IgD-negative memory B cell (primary cell): ENCODE data around the gene STOX1. TPM values are rescaled to one million over a fixed set of nuclear protein-coding genes. Genes with fewer than 3 reads are reported as not detected.
"Not testable (repeated sequence)": the region's sequence is repeated elsewhere in the genome, so short reads cannot be mapped to it uniquely, and the experiment has no call there.

Source experiments
- H3K27ac Mint-ChIP-seq, 3 donors: one replicate each; pipeline ENCODE4 v1.8.0; 2020 to 2022; ENCODE audit warnings: mild to moderate bottlenecking in 3 of 3, mixed read lengths in 3 of 3, moderate library complexity in 1 of 3
- H3K27me3 Mint-ChIP-seq: one replicate; pipeline ENCODE4 v1.8.0; 2021; ENCODE audit warnings: mixed read lengths
- H3K36me3 Mint-ChIP-seq: one replicate; pipeline ENCODE4 v1.8.0; 2020; ENCODE audit warnings: mild to moderate bottlenecking, mixed read lengths
- H3K4me1 Mint-ChIP-seq, 3 donors: one replicate each; pipeline ENCODE4 v1.8.0; 2020 to 2022; ENCODE audit warnings: mixed read lengths in 3 of 3, mild to moderate bottlenecking in 1 of 3
- H3K4me3 Mint-ChIP-seq, 4 donors: one replicate each; pipeline ENCODE4 v1.8.0; 2020 to 2022; ENCODE audit warnings: mild to moderate bottlenecking in 4 of 4, mixed read lengths in 4 of 4, moderate library complexity in 3 of 4
- H3K9me3 Mint-ChIP-seq, 3 donors: one replicate each; pipeline ENCODE4 v1.8.0; 2020 to 2021; ENCODE audit warnings: mixed read lengths in 3 of 3, mild to moderate bottlenecking in 1 of 3
- polyA plus RNA-seq: library from polyadenylated mRNA; unstranded; fragments of 300-500 nt; fragmentation: Illumina TruSeq; gene quantifications from one replicate; pipeline ENCODE4 v1.2.3, GENCODE V29; 2021

The STOX1 gene, protein sequence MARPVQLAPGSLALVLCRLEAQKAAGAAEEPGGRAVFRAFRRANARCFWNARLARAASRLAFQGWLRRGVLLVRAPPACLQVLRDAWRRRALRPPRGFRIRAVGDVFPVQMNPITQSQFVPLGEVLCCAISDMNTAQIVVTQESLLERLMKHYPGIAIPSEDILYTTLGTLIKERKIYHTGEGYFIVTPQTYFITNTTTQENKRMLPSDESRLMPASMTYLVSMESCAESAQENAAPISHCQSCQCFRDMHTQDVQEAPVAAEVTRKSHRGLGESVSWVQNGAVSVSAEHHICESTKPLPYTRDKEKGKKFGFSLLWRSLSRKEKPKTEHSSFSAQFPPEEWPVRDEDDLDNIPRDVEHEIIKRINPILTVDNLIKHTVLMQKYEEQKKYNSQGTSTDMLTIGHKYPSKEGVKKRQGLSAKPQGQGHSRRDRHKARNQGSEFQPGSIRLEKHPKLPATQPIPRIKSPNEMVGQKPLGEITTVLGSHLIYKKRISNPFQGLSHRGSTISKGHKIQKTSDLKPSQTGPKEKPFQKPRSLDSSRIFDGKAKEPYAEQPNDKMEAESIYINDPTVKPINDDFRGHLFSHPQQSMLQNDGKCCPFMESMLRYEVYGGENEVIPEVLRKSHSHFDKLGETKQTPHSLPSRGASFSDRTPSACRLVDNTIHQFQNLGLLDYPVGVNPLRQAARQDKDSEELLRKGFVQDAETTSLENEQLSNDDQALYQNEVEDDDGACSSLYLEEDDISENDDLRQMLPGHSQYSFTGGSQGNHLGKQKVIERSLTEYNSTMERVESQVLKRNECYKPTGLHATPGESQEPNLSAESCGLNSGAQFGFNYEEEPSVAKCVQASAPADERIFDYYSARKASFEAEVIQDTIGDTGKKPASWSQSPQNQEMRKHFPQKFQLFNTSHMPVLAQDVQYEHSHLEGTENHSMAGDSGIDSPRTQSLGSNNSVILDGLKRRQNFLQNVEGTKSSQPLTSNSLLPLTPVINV
- 0.24 TPM for polyA plus RNA-seq

GRCh38 chr10:68826764-68827591 is at the start of gene STOX1:
Gene STOX1, plus strand, starts transcription at chr10:68827531. Its CDS starts 93 bp downstream, at chr10:68827624.
- Mint-ChIP-seq H3K27ac (peak within 1 kb of the TSS in 2 of 3 donors; percentile 28 to 39), H3K9me3 (no peaks in the 10 kb centered on the region), H3K4me1 (peaks cover 0 to 2% (median 0%) of the 10 kb centered on the region in 3 donors), H3K4me3 (peak within 1 kb of the TSS; percentile 75 to 94 (median 84)), H3K27me3 (peaks cover 8% of the 10 kb centered on the region), H3K36me3 (no peaks in the 10 kb centered on the region)

DNA sequence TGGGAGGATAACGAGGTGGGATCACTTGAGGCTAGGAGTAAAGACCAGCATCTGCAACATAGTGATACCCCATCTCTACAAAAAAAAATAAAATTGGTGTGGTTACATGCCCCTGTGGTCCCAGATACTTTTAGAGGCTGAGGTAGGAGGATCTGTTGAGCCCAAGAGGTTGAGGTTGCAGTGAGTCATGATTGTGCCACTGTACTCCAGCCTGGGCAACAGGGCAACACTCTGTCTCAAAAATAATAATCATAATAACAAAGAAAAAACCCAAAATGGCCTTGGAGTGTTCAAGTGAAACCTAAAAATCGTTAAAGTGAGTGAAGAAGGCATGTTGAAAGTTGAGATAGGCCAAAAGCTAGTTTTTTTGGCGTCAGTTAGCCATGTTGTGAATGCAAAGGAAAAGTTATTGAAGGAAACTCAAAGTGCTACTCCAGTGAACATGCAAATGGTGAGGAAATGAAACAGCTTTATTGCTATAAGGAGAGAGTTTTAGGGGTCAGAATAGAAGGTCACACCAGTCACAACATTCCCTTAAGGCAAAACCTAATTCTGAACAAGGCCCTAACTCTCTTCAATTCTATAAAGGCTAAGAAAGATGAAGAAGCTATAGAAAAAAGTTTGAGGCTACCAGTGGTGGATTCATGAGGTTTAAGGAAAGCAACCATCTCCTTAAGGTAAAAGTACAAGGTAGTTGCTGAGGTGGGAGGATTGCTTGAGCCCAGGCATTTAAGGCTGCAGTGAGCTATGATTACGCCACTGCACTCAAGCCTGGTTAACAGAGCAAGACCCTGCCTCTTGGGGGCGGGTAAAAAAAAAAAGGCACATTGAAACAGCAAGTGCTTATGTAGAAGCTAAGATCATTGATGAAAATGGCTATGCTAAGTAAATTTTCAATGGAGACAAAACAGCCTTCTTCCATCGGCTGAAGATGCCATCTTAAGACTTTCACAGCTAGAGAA is 45.4 kb upstream of the STOX1 start:
- no peaks in the 10 kb centered on the region for H3K27me3 Mint-ChIP-seq
- peaks cover 9 to 21% (median 14%) of the 10 kb centered on the region in 3 donors for H3K4me1 Mint-ChIP-seq
- no peaks in the 10 kb centered on the region for H3K9me3 Mint-ChIP-seq
- H3K4me3 Mint-ChIP-seq = peak overlapping the region in 1 of 4 donors; percentile 13
- H3K36me3 Mint-ChIP-seq = peaks cover 15% of the 10 kb centered on the region
- peak overlapping the region in 1 of 3 donors; percentile 68 for H3K27ac Mint-ChIP-seq

DNA sequence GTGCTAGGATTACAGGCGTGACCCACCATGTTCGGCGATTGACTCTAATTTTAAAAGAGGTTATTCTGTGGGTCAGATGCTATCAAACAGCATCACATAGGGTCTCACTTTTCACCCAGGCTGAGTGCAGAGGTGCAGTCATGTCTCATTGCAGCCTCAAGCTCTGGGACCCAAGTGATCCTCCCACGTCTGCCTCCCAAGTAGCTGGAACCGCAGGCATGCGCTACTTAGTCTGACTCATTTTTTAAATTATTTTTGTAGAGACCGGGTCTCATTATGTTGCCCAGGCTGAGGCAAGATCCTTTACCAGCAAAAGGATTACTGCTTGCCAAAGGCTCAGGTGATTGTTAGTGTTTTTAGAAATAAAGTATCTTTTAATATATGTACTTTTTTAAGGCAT is 42.9 kb upstream of the STOX1 start:
- H3K27me3 Mint-ChIP-seq = no peaks in the 10 kb centered on the region
- no peaks in the 10 kb centered on the region for H3K9me3 Mint-ChIP-seq
- peaks cover 15% of the 10 kb centered on the region for H3K36me3 Mint-ChIP-seq
- no peak overlapping the region for H3K27ac Mint-ChIP-seq
- peaks cover 9 to 21% (median 14%) of the 10 kb centered on the region in 3 donors for H3K4me1 Mint-ChIP-seq
- H3K4me3 Mint-ChIP-seq = no peak overlapping the region

DNA sequence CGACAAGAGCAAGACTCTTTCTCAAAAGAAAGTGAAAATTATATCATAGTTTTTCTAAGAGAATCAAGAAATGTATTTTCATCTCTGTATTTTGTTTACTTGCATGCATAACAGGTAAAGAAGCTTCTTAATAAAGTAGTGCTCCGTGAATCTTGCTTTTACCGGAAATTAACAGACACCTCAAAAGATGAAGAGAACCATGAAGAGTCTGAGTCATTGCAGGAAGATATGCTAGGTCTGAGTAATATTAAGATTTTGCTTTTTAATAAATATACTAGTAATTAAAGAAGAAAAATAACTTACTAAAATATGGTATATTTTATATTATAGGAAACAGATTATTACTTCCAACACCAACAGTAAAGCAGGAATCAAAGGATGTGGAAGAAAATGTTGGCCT is 39.5 kb upstream of the STOX1 start:
- peaks cover 1% of the 10 kb centered on the region for H3K36me3 Mint-ChIP-seq
- peaks cover 0 to 6% (median 0%) of the 10 kb centered on the region in 3 donors for H3K4me1 Mint-ChIP-seq
- H3K4me3 Mint-ChIP-seq = no peak overlapping the region
- no peak overlapping the region for H3K27ac Mint-ChIP-seq
- no peaks in the 10 kb centered on the region for H3K27me3 Mint-ChIP-seq
- H3K9me3 Mint-ChIP-seq = no peaks in the 10 kb centered on the region

DNA sequence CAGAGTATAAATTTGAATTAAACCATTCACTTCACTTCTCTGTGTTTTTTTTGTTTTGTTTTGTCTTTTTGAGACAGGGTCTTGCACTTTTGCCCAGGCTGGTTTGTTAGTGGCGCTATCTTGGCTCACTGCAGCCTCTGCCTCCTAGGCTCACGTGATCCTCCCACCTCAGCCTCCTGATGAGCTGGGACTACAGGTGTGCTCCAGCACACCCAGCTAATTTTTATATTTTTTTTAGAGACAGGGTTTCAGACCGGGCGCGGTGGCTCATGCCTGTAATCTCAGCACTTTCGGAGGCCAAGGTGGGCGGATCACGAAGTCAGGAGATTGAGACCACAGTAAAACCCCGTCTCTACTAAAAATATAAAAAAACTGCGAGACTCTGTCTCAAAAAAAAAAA is 36.9 kb upstream of the STOX1 start:
- Mint-ChIP-seq H3K27ac (no peak overlapping the region), H3K4me1 (peaks cover 0 to 5% (median 0%) of the 10 kb centered on the region in 3 donors), H3K27me3 (no peaks in the 10 kb centered on the region), H3K4me3 (no peak overlapping the region), H3K9me3 (no peaks in the 10 kb centered on the region), H3K36me3 (peaks cover 1% of the 10 kb centered on the region)

DNA sequence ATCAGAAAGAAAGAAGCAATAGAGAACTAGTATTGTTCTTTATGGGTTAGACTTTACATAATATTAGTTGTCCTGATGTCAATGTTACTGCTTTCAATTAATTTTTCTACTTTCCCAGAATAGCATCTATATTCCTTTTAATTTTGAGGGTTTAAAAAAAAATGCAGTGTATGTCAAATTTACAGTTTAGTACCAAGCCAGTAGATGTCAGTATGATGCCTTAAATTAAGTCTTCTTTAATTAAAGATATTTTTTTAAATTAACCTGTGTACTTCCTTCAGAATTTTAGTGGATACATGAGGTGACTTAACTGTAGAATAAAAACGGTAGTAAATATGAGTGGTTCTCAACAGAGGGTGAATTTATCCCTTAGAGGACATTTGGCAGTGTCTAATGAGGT is 35.2 kb upstream of the STOX1 start:
- H3K9me3 Mint-ChIP-seq = no peaks in the 10 kb centered on the region

DNA sequence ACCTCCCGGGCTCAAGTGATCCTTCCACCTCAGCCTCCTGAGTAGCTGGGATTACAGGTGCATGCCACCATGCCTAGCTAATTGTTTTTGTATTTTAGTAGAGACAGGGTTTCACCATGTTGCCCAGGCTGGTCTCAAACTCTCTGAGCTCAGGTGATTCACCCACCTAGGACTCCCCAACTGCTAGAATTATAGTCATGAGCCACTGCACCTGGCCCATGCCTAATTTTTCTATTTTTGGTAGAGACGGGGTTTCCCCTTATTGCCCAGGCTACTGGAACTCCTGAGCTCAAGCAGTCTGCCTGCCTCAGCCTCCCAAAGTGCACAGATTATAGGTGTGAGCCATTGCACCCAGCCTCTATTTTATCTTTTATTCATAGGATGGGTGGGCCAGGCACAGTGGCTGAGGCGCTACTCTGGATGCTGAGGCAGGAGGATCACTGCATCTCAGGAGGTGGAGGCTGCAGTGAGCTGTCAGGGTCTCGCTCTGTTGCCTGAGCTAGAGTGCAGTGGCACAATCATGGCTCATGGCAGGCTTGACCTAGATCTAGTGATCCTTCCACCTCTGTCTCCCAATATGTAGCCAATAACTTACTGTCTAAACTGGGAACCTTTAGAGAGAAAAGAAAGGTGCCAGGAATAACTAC is 31.3 kb upstream of the STOX1 start:
- Mint-ChIP-seq H3K27me3 (no peaks in the 10 kb centered on the region), H3K36me3 (peaks cover 4% of the 10 kb centered on the region), H3K4me3 (no peak overlapping the region), H3K27ac (no peak overlapping the region), H3K4me1 (peaks cover 0 to 2% (median 0%) of the 10 kb centered on the region in 3 donors), H3K9me3 (no peaks in the 10 kb centered on the region)

More for the DNA sequence above, 35.2 kb upstream of the STOX1 start:
- Mint-ChIP-seq H3K36me3 (peaks cover 4% of the 10 kb centered on the region), H3K4me1 (peaks cover 0 to 2% (median 0%) of the 10 kb centered on the region in 3 donors), H3K27ac (no peak overlapping the region), H3K27me3 (no peaks in the 10 kb centered on the region), H3K4me3 (no peak overlapping the region)

DNA sequence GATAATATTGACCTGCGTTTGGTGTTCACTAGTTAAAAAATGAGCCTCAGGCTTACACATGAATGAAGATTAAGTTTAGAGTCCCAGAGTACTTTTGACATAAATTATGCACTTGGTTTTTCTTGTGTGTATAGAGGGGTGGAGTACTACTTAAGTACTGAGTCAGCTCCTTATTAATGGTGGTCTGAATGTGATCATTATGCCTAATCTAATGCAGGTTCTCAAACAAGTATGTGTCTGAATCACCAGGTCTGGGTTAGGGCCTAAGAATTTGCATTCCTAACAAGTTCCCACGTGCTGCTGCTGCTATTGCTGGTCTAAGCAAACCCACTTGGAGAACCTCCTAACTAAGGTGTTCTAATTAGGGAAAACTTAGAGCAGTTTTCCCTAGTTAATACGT is 30.7 kb upstream of the STOX1 start:
- Mint-ChIP-seq H3K27ac (no peak overlapping the region), H3K4me3 (no peak overlapping the region), H3K4me1 (peaks cover 0 to 2% (median 0%) of the 10 kb centered on the region in 3 donors), H3K36me3 (peaks cover 4% of the 10 kb centered on the region), H3K9me3 (no peaks in the 10 kb centered on the region), H3K27me3 (no peaks in the 10 kb centered on the region)

DNA sequence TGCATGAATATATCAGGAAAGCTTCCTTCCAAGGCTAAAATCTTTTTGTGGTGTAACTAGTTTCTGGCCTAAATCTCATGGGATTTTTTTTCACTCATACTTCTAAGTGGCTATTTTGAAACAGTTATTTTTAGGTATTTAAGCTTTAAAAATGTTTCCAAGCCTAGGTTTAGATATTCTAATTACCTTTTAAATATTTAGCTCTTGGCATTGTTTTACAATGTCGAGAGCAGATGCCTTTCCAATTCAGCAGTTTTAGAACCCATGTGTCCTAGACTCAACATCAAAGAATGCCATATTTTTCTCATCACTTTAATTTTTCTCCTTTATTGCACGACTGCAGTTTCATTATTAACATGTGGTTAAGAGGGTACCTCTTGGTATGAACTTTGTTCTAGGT is 27.1 kb upstream of the STOX1 start:
- peaks cover 4% of the 10 kb centered on the region for H3K36me3 Mint-ChIP-seq

GRCh38 chr10:68804692-68805091 is 22.6 kb upstream of the STOX1 start:
- Mint-ChIP-seq H3K4me1 (no peaks in the 10 kb centered on the region), H3K4me3 (no peak overlapping the region), H3K27me3 (no peaks in the 10 kb centered on the region), H3K27ac (no peak overlapping the region), H3K9me3 (peaks cover 0 to 2% (median 0%) of the 10 kb centered on the region in 3 donors), H3K36me3 (no peaks in the 10 kb centered on the region)

More for the DNA sequence above, 27.1 kb upstream of the STOX1 start:
- no peak overlapping the region for H3K27ac Mint-ChIP-seq
- H3K27me3 Mint-ChIP-seq = no peaks in the 10 kb centered on the region
- peaks cover 0 to 2% (median 0%) of the 10 kb centered on the region in 3 donors for H3K4me1 Mint-ChIP-seq
- H3K9me3 Mint-ChIP-seq = peaks cover 0 to 2% (median 0%) of the 10 kb centered on the region in 3 donors
- no peak overlapping the region for H3K4me3 Mint-ChIP-seq

DNA sequence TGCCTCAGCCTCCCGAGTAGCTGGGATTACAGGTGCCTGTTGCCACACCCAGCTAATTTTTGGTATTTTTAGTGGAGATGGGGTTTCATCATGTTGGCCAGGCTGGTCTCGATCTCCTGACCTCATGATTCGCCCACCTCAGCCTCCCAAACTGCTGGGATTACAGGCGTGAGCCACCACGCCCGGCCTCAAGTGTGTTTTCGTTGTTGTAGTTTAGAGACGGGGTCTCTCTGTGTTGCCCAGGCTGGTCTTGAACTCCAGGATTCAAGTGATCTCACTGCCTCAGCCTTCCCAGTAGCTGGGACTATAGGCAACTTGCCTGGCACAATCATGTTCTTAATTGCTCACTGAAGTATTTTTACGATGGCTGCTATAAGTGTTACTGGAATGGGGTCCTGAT is 16.5 kb upstream of the STOX1 start:
- H3K27me3 Mint-ChIP-seq, H3K27ac Mint-ChIP-seq, H3K4me1 Mint-ChIP-seq, H3K4me3 Mint-ChIP-seq, H3K36me3 Mint-ChIP-seq, H3K9me3 Mint-ChIP-seq: not testable (repeated sequence)

- Mint-ChIP-seq H3K27me3 (no peaks in the 10 kb centered on the region), H3K4me3 (no peak overlapping the region), H3K27ac (no peak overlapping the region), H3K36me3 (no peaks in the 10 kb centered on the region), H3K9me3 (no peaks in the 10 kb centered on the region), H3K4me1 (no peaks in the 10 kb centered on the region)
Observed at GRCh38 chr10:68811314-68812009, 15.9 kb upstream of the STOX1 start.

GRCh38 chr10:68812420-68812819 is 14.9 kb upstream of the STOX1 start:
- H3K9me3 Mint-ChIP-seq = no peaks in the 10 kb centered on the region
- H3K4me3 Mint-ChIP-seq = no peak overlapping the region
- no peak overlapping the region for H3K27ac Mint-ChIP-seq
- no peaks in the 10 kb centered on the region for H3K27me3 Mint-ChIP-seq
- H3K36me3 Mint-ChIP-seq = no peaks in the 10 kb centered on the region
- no peaks in the 10 kb centered on the region for H3K4me1 Mint-ChIP-seq
